Measurements from ENCODE around the gene CCDC88C.
"Not testable (repeated sequence)": the region's sequence is repeated elsewhere in the genome, so short reads cannot be mapped to it uniquely, and the experiment has no call there.

Gene CCDC88C

GRCh38 chr14:91417120-91417982, at the start of gene CCDC88C:
Gene CCDC88C, minus strand, starts transcription at chr14:91417820. Its CDS starts 130 bp downstream, at chr14:91417690.
- peak; percentile 60 for DNase-seq (ENCODE audit: low spot score)

DNA sequence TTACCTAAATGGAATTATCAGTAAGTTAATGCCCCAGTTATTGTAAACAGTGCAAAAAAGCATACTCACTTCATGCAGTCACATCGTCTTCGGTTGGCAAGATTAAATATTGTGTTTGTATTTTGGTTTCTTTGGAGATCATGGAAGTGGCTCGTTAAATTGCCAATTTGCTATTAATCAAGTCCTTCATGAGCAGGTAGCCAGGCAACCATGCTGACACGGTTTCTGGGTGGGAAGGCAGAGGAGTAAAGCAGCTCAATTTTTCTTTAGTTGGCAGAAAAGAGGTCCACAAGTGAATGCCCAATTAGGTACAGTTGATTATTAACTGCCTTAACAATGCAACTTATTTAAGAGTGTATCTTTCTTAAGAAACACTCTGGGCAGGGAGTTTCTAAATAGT, 48.6 kb upstream of the CCDC88C start:
- no peak for DNase-seq (ENCODE audit: low spot score)

DNA sequence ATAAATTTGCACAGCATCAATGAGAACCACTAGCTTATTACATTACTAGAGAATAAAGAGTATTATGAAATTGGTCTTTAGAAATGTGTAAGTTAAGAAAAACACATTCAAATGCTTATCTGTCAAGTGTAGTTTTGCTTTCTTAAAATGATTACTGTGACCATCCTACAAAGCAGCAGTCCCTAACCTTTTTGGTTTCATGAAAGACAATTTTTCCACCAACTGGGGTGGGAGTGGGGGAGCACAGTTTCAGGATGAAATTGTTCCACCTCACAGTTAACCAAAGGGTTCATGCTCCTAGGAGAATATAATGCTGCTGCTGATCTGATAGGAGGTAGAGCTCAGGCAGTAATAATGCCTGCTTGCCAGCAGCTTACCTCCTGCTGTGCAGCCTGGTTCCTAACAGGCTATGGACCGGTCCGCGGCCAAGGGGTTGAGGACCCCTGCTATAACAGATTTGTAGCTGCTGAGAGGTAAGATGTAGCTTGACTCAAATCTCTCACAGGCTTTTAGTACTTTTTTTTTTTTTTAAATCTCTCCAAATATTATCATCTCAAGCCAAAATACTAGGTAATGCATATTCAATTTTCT, 47.1 kb upstream of the CCDC88C start:
- no peak for DNase-seq (ENCODE audit: low spot score)

DNA sequence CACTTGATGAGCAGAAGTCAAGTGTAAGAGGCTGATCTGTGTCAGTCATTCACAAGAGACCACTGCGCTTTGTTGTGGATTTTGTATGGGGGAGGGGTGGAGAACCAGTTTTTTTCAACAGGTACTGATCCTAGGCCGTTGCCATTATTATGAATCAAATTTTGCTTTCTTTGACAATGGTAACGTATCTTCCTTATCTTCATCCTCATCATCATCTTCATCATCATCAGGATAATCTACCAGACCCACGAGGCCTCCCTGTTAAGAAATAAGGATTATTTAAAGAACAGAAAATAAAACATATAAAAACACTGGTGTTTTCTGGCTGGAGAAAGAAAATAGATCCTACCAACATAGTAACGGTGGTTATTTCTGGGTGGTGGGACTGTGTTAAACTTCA, 41.0 kb upstream of the CCDC88C start:
- DNase-seq (ENCODE audit: low spot score): no peak

GRCh38 chr14:91456283-91456682, 38.7 kb upstream of the CCDC88C start:
- no peak for DNase-seq (ENCODE audit: low spot score)

GRCh38 chr14:91454580-91454979, 37.0 kb upstream of the CCDC88C start:
- no peak for DNase-seq (ENCODE audit: low spot score)

DNA sequence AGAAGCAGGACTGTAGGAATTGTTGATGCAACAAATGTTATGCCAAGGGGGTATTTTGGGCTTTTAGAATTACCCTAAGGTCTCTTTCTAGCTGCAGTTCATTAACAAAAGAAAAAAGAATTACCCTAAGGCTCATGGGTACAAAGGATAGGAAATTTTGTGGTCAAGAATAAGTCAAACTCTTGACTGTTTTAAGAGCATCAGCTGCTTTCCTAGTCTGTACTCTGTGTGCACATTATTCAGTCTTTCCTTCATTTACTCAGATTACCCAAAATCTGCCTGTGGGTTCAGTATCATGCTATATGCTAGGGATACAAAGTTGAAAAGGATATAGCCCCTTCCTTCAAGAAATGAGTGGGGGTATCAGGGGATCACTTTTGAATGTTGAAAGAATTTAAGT, 36.5 kb upstream of the CCDC88C start:
- DNase-seq (ENCODE audit: low spot score): no peak

GRCh38 chr14:91453744-91454143, 36.1 kb upstream of the CCDC88C start:
- no peak for DNase-seq (ENCODE audit: low spot score)

- no peak for DNase-seq (ENCODE audit: low spot score)
These were observed 26.9 kb upstream of the CCDC88C start for GRCh38 chr14:91444335-91445020.

- DNase-seq (ENCODE audit: low spot score): no peak
These were observed 21.7 kb upstream of the CCDC88C start for GRCh38 chr14:91439345-91439744.

- DNase-seq (ENCODE audit: low spot score): no peak
These were observed 21.2 kb upstream of the CCDC88C start for GRCh38 chr14:91438845-91439244.

DNA sequence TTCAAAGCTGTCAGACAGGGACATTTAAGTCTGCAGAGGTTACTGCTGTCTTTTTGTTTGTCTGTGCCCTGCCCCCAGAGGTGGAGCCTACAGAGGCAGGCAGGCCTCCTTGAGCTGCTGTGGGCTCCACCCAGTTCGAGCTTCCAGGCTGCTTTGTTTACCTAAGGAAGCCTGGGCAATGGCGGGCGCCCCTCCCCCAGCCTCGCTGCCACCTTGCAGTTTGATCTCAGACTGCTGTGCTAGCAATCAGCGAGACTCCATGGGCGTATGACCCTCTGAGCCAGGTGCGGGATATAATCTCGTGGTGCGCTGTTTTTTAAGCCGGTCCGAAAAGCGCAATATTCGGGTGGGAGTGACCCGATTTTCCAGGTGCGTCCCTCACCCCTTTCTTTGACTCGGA, 18.6 kb upstream of the CCDC88C start:
- not testable (repeated sequence) for DNase-seq (ENCODE audit: low spot score)

DNA sequence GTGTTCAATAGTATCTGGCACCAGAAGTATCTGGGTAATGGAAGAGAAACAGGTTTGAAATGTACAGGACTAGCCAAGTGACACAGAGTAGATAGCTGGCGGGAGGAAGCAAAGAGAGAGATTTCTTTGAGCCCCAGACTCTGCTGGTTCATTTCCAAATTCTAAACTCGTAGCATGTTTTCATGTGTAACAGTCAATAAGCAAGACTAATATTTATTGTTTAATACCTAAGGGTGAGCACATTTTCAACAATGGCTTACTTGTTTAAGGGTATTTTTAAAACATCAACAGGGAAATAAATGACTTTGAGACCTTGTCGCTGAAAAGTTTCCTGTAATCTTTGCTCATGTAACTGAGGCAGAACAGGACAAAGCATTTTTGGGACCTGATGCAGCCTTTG, 11.8 kb upstream of the CCDC88C start:
- DNase-seq (ENCODE audit: low spot score): no peak

- not testable (repeated sequence) for DNase-seq (ENCODE audit: low spot score)
These were observed 11.3 kb upstream of the CCDC88C start for GRCh38 chr14:91428931-91429330.

DNA sequence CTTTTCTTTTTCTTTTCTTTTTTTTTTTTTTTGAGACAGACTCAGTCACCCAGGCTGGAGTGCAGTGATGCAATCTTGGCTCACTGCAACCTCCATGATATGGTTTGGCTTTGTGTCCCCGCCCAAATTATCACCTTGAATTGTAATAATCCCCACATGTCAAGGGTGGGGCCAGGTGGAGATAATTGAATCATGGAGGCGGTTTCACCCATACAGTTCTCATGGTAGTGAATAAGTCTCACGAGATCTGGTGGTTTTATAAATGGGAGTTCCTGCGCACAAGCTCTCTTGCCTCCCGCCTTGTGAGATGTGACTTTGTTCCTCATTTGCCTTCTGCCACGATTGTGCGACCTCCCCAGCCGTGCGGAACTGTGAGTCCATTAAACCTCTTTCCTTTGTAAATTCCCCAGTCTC, 7.9 kb upstream of the CCDC88C start:
- DNase-seq (ENCODE audit: low spot score): not testable (repeated sequence)

GRCh38 chr14:91424813-91425530, 7.4 kb upstream of the CCDC88C start:
- DNase-seq (ENCODE audit: low spot score): peak; percentile 2

- peak; percentile 2 for DNase-seq (ENCODE audit: low spot score)
These were observed 3.1 kb upstream of the CCDC88C start for GRCh38 chr14:91420686-91421085.

- no peak for DNase-seq (ENCODE audit: low spot score)
These were observed 1.8 kb upstream of the CCDC88C start for GRCh38 chr14:91419451-91419850.

DNA sequence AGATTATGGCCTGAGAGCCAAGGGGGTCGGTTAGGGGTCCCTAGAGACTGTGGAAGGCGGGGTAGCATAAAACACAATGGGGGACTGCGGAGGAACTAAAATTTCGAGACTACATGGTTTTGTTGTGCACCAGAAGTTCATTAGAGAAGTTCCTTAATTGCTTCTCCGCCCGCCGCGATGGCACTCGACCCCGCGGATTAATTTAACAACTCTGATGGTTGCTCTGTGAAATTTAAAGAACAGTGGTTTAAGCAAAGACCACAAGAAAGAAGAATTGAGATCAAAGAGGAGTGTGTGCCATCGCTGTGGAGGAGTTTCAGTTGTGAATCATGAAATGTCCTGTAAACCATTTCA, 1.4 kb upstream of the CCDC88C start:
- DNase-seq (ENCODE audit: low spot score): no peak

GRCh38 chr14:91418387-91419043, 895 bp upstream of the CCDC88C start:
- peak; percentile 76 for DNase-seq (ENCODE audit: low spot score)

DNA sequence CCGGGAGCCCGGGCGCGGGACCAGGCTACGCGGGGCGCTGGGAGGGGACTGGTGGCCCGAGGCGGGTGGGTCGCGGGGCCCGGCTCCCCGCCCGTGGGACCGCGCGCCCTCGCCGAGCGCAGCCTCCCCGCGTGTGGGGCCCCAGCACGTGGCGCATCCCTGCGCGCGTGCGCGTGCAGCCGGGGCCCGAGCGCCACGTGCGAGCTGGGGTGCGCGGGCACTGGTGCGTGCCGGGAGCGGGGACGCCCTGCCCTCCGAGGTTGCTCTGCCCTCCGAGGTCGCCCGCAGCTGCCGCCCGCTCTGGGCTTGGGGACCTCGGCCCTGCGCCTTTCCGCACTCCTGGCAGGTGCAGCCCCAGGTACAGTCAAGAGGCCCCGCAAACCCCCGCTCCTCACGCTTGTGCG, 365 bp upstream of the CCDC88C start:
- peak; percentile 53 for DNase-seq (ENCODE audit: low spot score)

DNA sequence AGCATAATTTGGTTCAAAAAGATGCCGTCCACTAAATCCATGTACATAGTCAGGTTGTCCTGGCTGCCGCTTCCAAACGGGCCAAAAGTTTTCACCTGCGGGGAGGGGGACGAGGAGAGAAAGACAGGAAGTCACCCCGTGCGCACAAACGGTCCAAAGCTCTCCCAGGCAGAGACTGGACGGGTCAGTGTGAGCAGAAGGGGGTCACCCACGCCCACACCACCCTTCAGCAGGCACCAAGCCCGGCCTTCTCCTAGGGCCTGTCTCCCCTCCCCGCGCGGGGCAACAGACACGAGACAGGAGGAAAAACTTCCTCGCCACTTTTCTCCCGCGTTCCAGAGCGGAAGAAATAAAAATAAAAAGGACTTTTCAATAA, 888 bp downstream of the CCDC88C start:
- DNase-seq (ENCODE audit: low spot score): no peak

Data from AG20443 (cell line).